HG03280 (cell line): Measurements from ENCODE around the gene TMEM231.

Experiments used
- ATAC-seq: cut with Tn5 transposase; IDR thresholded peaks from one replicate; pipeline ENCODE4 v1.9.1; 2021; ENCODE audit warnings: mild to moderate bottlenecking, moderate library complexity; ENCODE audit not compliant: unreplicated experiment

TMEM231 gene

DNA sequence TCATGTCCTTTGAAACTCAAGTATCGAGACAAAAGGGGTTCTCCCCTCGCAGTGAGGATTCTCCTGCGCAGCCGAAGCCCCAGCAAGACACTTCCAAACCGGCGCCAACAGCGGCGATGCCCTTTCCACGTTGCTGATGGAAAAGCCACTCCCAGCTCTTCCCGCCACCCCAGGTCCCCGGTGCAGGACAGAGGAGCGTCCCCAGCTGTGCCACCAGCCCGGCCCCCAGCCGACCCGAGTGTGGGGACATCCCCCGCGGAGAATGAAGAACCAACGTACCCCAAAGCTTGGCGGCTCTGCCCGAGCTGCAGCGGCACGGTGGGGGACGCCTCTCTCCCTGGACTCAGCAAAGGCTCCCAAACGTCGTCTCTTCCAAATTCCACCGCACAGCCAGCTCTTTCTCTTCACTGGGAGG is 61.4 kb downstream of the TMEM231 start:
- no peak for ATAC-seq

DNA sequence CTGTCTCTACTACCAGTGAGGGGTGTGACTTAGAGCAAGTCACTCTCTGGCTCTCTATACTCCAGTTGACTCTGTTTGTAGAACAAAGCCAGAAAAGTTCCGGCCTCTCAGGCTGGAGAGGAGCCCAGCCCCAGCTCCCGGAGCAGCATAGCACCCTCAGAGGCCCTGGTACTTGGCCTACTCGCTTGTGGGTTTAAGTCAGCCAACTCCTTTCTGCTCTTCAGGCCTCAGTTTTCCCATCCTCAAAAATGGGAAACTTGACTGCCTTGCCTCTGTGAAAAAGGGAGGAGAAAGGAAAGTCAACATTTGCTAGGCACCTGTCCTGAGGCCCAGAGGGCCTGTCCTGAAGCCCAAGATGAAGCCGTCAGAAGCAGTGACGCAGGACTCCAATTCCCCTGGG is 61.9 kb downstream of the TMEM231 start:
- ATAC-seq, result no peak

DNA sequence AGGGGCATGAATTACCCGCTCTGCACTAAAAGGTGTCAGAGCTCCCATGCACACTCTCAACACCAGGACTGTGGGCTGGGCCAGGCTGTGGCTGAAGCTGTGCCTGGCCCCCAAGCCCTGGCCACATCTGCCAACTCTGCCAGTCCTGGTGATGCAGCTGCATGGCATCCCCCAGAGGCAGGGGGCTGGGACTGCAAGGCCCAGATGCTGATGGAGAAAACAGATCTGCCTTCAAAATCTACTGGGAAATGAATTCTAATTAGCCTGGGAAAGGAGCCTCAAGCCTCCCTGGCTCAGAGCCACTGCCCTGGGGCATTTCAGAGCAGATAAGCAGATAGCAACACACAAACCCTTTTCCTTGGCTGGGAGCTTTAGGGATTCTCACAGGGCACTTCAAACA is 64.2 kb downstream of the TMEM231 start:
- no peak for ATAC-seq

DNA sequence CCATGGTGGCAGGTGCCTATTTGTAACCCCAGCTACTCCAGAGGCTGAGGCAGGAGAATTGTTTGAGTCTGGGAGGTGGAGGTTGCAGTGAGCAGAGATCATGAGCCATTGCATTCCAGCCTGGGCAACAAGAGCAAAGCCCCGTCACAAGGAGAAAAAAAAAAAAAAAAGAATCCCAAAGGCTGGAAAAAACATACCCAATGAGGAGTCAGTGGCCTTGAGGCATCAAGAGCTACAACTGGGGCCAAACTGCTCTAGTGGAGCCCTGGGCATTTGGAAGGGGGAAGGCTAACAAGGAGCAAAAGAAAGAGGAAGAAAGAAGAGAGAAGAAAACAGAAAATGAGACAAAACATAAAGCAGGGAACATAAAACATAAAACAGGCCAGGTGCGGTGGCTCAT is 67.7 kb downstream of the TMEM231 start:
- no peak for ATAC-seq
